NCI-H774 (cell line): ENCODE measurements around the gene GNGT1.

Experiments used
- DNase-seq: peaks from one replicate; lab custom pipeline; 2025; lab: John Stamatoyannopoulos, UW

GNGT1 gene

DNA sequence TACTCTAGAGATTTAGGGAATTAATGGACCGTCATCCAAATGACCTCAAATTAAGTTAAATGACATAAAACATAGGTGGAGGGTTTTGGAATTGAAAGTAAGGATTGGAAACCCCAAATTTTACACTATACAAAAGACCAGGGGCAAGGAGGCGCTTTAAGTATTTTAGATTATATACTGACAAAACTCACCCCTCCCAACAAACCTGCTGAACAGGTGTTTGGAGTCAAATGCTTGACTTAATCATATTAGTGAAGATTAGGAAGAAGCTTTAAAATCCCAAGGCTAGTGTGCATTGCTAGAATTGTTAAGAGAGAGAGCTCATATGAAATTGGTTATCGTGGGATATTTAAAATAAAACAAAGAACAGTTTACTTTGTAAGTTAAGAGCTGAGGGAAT, at the start of gene GNGT1:
GNGT1 (plus strand) TSS at position 301 of the 400 bp plus-strand sequence. CDS start 180 bp downstream, outside the sequence.
- DNase-seq: no peak

DNA sequence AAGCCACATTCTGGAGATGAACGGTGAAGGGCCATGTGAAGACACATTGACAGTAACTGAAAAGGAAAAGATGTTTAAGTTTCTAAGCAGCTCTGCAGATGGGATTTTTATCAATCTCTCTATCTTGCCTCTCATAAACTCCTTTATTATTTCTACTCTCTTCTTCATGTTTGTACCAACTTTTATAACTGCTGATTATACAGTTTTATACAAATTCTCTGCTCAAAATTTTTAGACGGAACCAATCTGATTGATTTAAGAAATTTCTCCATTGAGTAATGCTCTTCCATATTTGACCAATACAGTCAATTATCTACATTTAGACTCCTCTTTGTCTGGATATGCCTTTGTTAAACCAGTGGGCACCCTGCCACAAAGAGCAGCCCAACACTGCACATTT, 47.5 kb upstream of the GNGT1 start:
- DNase-seq: no peak

DNA sequence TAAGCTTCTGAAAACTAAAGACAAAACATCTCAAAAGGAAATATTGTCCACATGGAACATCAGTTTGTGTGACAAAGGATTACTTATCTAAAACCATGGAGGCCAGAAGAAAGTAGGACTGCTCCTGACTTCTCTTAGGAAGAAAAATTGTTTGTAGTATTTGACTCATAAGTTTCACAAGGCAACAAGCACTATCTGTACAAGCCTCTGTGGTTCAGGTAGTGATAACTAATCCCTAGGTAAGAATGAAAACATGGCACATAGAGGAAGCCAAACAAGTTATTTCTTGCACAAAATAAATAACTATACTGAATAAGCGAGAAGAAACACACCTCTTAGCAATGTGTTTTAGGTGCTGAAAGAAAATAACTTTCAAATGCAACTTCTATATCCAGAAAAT, 46.1 kb upstream of the GNGT1 start:
- DNase-seq: no peak

DNA sequence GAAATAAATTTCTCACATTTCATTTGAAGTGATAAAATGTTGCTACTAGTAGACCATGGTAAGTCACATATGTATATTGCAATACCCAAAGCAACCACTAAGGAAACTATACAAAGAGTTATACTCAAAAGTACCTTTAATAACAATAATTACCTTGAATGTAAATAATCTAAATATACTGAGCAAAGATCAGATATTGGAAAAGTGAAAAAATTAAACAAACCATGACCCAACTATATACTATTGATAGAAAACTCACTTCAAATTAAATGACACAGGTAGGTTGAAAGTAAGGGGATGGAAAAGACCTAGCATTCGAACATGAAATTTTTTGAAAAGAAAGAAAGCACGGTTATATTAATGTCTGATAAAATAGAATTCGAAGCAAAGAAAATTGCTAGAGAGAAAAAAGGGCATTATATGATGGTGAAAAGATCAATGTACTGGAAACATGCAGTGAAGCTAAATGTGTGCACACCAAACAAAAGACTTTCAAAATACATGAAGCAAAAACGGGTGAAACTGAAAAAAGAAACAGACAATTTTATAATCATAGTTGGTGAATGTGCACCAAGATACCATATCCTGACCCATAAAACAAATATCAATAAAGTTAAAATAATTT, 44.9 kb upstream of the GNGT1 start:
- DNase-seq: no peak

DNA sequence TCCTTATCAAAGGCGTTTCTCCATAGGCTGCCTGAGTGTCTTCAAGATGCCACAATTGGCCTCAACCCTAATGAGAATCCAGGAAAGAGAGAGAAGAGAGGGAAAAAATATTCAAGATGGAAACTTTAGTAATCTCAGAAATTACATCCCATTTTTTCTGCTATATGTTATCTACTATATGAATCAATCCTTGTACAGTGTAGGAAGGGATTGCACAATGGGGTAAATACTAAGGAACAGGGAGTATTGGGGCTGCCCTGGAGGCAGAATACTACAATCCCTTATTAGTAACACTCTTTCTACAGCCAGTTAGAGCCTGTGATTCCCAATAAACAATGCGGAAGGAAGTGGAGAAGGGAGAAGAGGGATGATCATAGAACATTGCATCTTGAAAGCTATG, 43.7 kb upstream of the GNGT1 start:
- DNase-seq: no peak

- DNase-seq: no peak
Measured at GRCh38 chr7:93866886-93867285, 39.5 kb upstream of the GNGT1 start.

- DNase-seq: no peak
Measured at GRCh38 chr7:93873998-93874574, 32.3 kb upstream of the GNGT1 start.

DNA sequence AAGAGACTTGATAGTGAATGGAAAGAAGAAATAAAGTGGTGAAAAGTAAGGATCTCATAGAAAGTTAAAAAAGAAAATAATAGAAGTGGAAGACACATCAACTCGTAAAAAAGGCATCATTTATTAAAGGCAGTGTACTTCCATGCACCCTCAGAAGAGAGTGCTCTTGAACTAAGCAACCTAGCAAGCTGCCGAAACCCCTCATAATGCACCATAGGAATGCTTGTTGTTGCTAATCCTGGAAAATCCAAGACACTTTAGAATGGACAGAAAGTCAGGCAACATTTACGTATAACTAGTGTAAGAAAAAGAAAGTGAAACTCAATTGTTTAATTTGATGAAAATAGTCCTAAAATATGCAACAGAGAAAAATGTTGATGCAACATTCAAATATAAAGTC, 28.6 kb upstream of the GNGT1 start:
- no peak for DNase-seq

DNA sequence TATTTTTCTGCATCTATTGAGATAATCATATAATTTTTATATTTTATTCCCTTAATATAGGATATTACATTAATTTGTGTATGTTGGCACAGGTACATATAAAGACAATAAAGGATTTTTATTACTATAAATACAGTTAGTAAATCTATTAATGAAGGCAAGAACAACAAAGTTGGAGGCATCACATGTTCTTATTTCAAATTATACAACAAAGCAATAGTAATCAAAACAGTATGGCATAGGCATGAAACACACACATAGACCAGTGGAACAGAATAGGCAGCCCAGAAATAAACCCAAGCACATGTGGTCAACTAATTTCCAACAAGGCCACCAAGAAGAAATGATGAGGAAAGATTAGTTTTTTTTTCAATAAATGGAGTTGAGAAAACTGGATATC, 27.0 kb upstream of the GNGT1 start:
- no peak for DNase-seq

DNA sequence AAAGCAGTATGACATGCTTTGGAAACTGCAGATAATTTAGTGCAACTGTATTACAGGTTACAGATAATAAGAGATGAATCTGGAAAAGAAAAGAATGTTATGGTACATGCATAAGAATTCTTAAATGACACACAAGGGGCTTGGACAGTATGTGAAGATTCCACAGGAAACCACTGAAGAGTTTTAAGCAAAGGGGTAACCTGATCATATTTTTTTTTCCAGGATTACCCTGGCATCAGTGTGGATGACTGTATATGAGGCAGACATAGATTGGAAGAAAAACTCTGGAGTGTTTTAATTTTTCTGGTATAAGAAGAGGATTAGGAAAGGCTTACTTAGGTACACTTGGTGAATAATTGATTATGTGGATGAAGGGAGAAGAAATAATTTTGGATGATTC, 23.9 kb upstream of the GNGT1 start:
- no peak for DNase-seq

GRCh38 chr7:93883078-93883916, 23.1 kb upstream of the GNGT1 start:
- no peak for DNase-seq

DNA sequence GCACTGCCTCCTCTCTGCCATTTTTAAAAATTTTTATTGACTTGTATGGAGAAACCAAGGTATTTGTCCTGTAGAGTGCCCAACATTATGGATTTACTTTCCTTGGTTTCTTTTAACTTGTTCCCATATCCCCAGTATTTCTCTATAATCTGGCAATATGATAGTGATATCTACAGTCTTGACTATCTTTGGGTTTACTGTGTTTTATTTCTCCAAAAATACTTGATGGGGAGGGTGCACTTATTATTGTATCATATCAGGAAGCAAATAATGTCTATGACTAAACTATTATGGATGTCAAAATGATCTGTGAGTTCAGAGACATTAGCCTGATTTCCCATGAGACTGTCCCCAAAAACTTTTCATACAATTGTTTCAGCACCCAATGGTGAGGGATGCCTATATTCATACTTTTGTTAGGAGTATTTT, 22.4 kb upstream of the GNGT1 start:
- no peak for DNase-seq

DNA sequence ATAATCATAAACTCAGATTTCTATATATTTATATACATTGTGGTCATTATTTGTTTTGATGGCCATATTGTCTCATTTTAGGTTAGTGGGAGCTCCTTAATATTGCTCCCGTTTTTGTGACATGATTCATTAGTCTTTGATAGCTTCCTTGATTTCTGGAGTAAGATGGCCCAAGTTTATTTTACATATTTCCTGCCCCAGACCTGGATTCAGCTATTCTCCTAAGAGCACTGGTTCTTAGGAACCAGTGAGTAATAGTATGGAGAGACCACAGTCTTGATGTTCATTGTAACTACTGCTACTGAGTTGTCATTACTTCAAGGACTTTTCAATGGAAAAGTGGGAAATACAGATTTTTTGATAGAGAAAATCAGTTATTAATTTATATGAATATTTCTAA, 21.8 kb upstream of the GNGT1 start:
- DNase-seq: no peak

DNA sequence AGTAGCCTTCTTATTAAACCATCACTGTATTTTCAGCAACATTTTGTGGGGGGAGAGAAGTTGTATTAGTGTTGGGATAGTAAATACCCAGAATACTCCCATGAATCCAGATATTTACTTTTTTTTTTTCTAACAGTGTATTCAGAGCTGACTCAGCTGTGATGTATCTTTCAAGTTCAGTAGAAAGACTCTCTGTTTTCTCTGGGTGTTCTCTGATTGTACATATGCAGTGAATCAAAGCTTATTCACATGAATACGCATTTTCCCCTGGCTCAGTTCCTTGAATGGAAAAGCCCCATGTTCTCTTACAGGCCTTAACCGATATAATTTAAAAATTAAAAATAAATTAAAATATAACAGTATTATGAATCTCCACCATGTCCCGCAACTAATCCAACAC, 17.1 kb upstream of the GNGT1 start:
- DNase-seq: no peak

DNA sequence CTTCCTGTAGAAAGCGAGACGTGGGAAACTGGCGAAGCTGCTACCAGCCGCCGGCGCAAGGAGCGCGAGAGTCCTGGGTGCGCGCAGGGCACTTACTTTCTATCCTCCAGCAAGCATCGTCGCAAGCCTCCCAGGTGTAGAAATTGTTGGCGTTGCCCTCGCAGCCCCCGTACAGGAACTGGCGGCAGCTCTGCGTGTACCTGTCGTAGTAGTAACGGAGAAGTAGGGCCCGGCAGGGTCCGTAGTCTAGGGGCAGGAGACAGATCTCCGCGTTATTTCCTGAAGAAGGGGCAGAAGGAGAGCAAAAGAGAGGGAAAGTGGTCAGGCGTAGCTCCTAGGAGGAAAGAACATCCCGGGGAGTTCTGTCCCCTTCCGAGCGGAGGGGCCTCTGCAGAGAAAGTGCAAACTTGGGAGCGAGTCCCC, 16.3 kb upstream of the GNGT1 start:
- DNase-seq: no peak

DNA sequence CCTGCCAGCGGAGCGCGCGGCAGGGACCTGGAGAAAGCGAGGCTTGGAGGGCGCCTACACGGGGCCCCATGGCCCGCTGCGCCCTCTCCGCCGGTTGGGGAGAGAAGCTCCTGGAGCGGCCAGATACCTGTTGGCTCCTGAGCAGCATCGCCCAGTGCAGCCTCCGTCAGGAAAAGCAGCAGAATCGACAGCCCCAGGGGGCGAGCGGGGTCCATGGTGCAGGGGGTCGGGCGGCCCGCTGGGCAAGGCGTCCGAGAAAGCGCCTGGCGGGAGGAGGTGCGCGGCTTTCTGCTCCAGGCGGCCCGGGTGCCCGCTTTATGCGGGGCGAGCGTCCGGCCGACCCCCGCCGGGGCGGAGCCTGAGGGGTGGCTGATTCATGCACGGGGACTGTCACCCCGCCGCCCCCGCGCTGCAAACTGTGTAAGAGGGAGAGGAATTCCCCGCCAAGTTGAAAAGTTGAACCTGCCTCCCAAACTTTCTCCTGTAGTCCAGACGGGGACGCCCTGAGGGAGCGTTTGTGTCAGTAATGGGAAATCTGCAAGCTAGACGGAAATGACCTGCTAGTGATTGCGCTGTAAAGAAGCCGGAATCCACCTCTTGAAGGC, 15.8 kb upstream of the GNGT1 start, which contains the start of gene TFPI2:
TFPI2 (minus strand) TSS at position 290 of the 605 bp plus-strand sequence; CDS start at position 215, 75 bp downstream.
- DNase-seq: no peak

- no peak for DNase-seq
Measured at GRCh38 chr7:93894426-93894825, 11.9 kb upstream of the GNGT1 start.

DNA sequence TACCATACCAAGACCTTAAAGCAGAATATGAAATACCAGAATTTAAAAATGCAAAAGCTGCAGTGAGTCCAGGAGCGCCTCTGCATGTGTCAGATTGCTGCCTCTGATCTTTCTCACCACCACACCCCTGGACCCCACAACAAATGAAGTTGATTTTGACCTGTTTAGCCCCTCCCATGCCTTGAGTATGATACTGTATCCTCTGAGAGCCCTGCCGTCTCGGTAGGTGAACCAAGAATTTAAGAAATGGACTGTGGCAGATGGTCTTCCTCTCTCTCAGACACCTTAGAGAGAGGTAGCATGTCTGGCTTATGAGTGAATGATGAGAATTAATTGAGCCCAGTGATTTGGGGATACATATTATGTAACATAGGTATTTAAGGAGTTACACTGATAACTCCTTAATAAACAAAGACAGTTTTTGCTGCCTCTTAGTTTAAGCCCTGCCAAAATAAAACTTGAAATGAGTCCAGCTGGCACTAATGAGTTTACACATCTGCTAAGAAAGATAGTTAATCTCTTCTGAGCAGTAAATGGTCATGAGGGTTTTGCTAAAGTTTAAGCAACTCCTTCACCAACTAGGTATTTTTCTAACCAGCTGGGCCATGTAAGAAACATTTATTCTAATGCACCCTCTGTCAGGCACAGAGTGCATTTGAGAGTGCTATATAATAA, 11.3 kb upstream of the GNGT1 start:
- no peak for DNase-seq

GRCh38 chr7:93895859-93896600, 10.3 kb upstream of the GNGT1 start:
- no peak for DNase-seq

- DNase-seq: no peak
Measured at GRCh38 chr7:93897680-93898079, 8.7 kb upstream of the GNGT1 start.

DNA sequence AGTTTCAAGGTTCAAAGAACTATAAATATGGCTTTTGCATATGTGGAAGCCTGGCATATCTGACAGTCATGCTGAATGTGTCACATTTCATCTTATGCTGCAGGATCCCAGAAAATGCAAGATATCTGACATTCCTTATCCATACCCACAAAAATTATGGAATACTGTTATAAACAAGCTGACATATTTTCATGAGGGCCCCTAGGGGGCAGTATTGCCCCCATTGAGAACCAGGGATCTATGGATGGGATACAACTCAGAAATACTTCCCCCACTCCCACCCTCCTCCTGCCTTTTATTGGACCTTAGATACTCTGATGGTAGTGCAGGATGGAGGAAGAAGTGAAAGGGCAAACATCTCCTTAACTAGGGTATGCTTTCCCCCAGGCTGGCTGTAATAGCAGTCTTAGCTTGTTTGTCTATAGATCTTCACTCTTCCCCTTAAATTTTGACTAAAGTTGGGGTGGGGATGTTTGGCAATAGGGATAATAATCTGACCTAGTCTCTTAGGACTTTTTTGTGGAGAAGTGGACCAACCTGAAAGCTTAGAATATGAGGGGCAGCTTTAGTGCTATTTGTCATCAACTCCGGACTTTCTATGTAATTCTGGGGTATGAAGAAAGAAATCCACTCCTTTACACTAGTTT, 3.5 kb upstream of the GNGT1 start:
- DNase-seq: no peak
